ENCODE measurements around the gene SOX6. TPM values are rescaled to one million over a fixed set of nuclear protein-coding genes. Genes with fewer than 3 reads are reported as not detected.

SOX6 gene
- total RNA-seq, 4 donors from 2014 or later, result 0.29 to 20.5 (median 8.2) TPM

- TF ChIP-seq POLR2A (IDR thresholded peaks at IDR 0.05), result no peak
- TF ChIP-seq CTCF (IDR thresholded peaks at IDR 0.05), result no peak
- intact Hi-C loops (cut with DNase I; ENCODE audit: low total_unique reads), result no loop called here
- DNase-seq, result no peak
- no peaks in the 10 kb centered on the region for H3K9me3 ChIP-seq
- H3K27me3 ChIP-seq, result no peaks in the 10 kb centered on the region
- no peak overlapping the region for H3K27ac ChIP-seq
- H3K4me3 ChIP-seq, result no peak overlapping the region
- H3K36me3 ChIP-seq, result no peaks in the 10 kb centered on the region
- no peaks in the 10 kb centered on the region for H3K4me1 ChIP-seq
Measured at GRCh38 chr11:16265022-16265421, 91.3 kb downstream of the SOX6 start.

GRCh38 chr11:16262645-16262955 lies 93.7 kb downstream of the SOX6 start:
- Histone ChIP-seq H3K4me3 (no peak overlapping the region), H3K27me3 (no peaks in the 10 kb centered on the region), H3K9me3 (no peaks in the 10 kb centered on the region), H3K4me1 (no peaks in the 10 kb centered on the region), H3K27ac (no peak overlapping the region), H3K36me3 (no peaks in the 10 kb centered on the region)
- TF ChIP-seq POLR2A (IDR thresholded peaks at IDR 0.05) (no peak), CTCF (IDR thresholded peaks at IDR 0.05) (no peak)
- no peak for DNase-seq
- intact Hi-C loops (cut with DNase I; ENCODE audit: low total_unique reads), result no loop called here

GRCh38 chr11:16261836-16262644 lies 94.3 kb downstream of the SOX6 start:
- Histone ChIP-seq H3K36me3 (no peaks in the 10 kb centered on the region), H3K27me3 (no peaks in the 10 kb centered on the region), H3K27ac (no peak overlapping the region), H3K4me1 (no peaks in the 10 kb centered on the region), H3K4me3 (no peak overlapping the region), H3K9me3 (no peaks in the 10 kb centered on the region)
- intact Hi-C loops (cut with DNase I; ENCODE audit: low total_unique reads), result no loop called here
- DNase-seq, result no peak
- TF ChIP-seq POLR2A (IDR thresholded peaks at IDR 0.05), result no peak
- no peak for TF ChIP-seq CTCF (IDR thresholded peaks at IDR 0.05)

DNA sequence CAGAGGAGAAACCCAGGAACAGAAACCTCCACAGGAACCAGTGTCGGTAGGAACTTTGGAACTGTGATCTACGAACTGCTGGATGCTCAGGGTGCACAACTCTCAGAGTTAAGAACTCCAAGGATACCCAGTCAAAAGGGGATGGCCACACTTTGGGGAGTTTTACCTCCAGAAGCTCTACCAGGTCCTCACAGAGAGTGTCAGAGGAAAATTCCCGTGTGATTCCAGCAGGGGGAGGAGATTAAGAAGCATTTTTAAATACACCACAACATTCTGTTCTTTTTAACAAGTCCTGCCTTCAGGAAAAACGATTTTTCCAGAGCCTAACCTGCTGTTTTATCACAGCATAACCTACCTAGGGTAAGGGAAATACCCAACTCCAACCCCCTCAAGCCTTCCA lies 104.0 kb downstream of the SOX6 start:
- no peaks in the 10 kb centered on the region for H3K36me3 ChIP-seq
- no peaks in the 10 kb centered on the region for H3K27me3 ChIP-seq
- H3K4me1 ChIP-seq, result no peaks in the 10 kb centered on the region
- H3K27ac ChIP-seq, result no peak overlapping the region
- H3K4me3 ChIP-seq, result no peak overlapping the region
- TF ChIP-seq POLR2A (IDR thresholded peaks at IDR 0.05) (no peak), CTCF (IDR thresholded peaks at IDR 0.05) (no peak)
- intact Hi-C loops (cut with DNase I; ENCODE audit: low total_unique reads), result no loop called here
- no peak for DNase-seq
- H3K9me3 ChIP-seq, result no peaks in the 10 kb centered on the region

GRCh38 chr11:16248248-16248647 lies 108.1 kb downstream of the SOX6 start:
- H3K27me3 ChIP-seq, result no peaks in the 10 kb centered on the region
- no peaks in the 10 kb centered on the region for H3K9me3 ChIP-seq
- no peak overlapping the region for H3K4me3 ChIP-seq
- H3K27ac ChIP-seq, result no peak overlapping the region
- no peak for TF ChIP-seq POLR2A (IDR thresholded peaks at IDR 0.05)
- no peak for TF ChIP-seq CTCF (IDR thresholded peaks at IDR 0.05)
- H3K4me1 ChIP-seq, result no peaks in the 10 kb centered on the region
- no peaks in the 10 kb centered on the region for H3K36me3 ChIP-seq
- intact Hi-C loops (cut with DNase I; ENCODE audit: low total_unique reads), result no loop called here
- DNase-seq, result no peak

Data from uterus (tissue), 4 donors.